Lung (tissue), 12 donors: ENCODE measurements around the gene STUM. TPM values are rescaled to one million over a fixed set of nuclear protein-coding genes. Genes with fewer than 3 reads are reported as not detected.
"Not testable (repeated sequence)": the region's sequence is repeated elsewhere in the genome, so short reads cannot be mapped to it uniquely, and the experiment has no call there.

ENCODE experiments used
- ATAC-seq: fragments of 200-7000 bp; cut with Tn5 transposase; one replicate; pipeline ENCODE4 v1.9.1; 2020; ENCODE audit warnings: moderate number of reproducible peaks; ENCODE audit not compliant: insufficient read depth, low FRiP score
- DNase-seq, 3 donors: peaks; one replicate each; pipeline ENCODE4 v3.0.0-alpha.2; 2013 to 2017
- H3K27ac ChIP-seq, 2 donors: one replicate each; pipeline ENCODE4 v1.5.1; 2013; ENCODE audit warnings: mild to moderate bottlenecking in 2 of 2, moderate library complexity in 2 of 2, control low read depth in 1 of 2, inconsistent platforms in 1 of 2, low read depth in 1 of 2, low read length in 1 of 2
- H3K27me3 ChIP-seq, 3 donors: one replicate each; pipeline ENCODE4 v1.5.1; 2013; ENCODE audit warnings: low read length in 2 of 3; ENCODE audit not compliant: control insufficient read depth in 3 of 3, insufficient read depth in 3 of 3
- H3K36me3 ChIP-seq, 4 donors: one replicate each; pipeline ENCODE4 v1.5.1; 2013; ENCODE audit warnings: low read length in 4 of 4, mild to moderate bottlenecking in 1 of 4, moderate library complexity in 1 of 4; ENCODE audit not compliant: control insufficient read depth in 4 of 4, insufficient read depth in 4 of 4
- H3K4me1 ChIP-seq, 5 donors: one replicate each; pipeline ENCODE4 v1.5.1; 2013; ENCODE audit warnings: low read length in 5 of 5, mild to moderate bottlenecking in 2 of 5, moderate library complexity in 1 of 5; ENCODE audit not compliant: control insufficient read depth in 5 of 5, insufficient read depth in 5 of 5
- H3K4me3 ChIP-seq: one replicate; pipeline ENCODE4 v1.5.1; 2013; ENCODE audit warnings: mild to moderate bottlenecking, control low read depth, moderate library complexity
- H3K9ac ChIP-seq, 2 donors: one replicate each; pipeline ENCODE4 v1.5.1; 2013; ENCODE audit warnings: low read length in 2 of 2, control low read depth in 1 of 2; ENCODE audit not compliant: insufficient read depth in 1 of 2
- H3K9me3 ChIP-seq, 4 donors: one replicate each; pipeline ENCODE4 v1.5.1; 2013; ENCODE audit warnings: low read length in 3 of 4, mild to moderate bottlenecking in 1 of 4, moderate library complexity in 1 of 4; ENCODE audit not compliant: control insufficient read depth in 4 of 4, insufficient read depth in 3 of 4
- WGBS, 2 donors: extraction: QIAGEN DNeasy Blood & Tissue Kit; methylation state at CpG; one replicate each; pipeline ENCODE4 v1.1.7; 2013; 5-methylcytosine and 5-hydroxymethylcytosine counted together
- polyA plus RNA-seq, 2 donors: library from polyadenylated mRNA; stranded (reverse); fragments of 200-250 nt; gene quantifications; one replicate each; pipeline ENCODE4 v1.2.1, GENCODE V29; 2013
- total RNA-seq, 2 donors: library from RNA; depleted of rRNA in 1 of 2; stranded (reverse); fragments of >200 nt in 1 of 2; gene quantifications; one replicate each; pipeline ENCODE4 v1.2.1, GENCODE V29; 2014 to 2021
- TF ChIP-seq, protein P1 (sequence below): IDR thresholded peaks from 2 replicates; pipeline ENCODE4 v1.5.1; 2012; ENCODE audit warnings: mild to moderate bottlenecking; ENCODE audit errors: control extremely low read depth, extremely low read depth
- donor health status: control.
- donor health status: control.
- donor health status: Bipolar disorder and iron deficiency.
- donor health status: healthy.
- donor health status: DM: yes; HTN: yes; CAD: no.

STUM gene
- total and polyA plus RNA-seq, 4 donors, result 0.09 to 0.58 (median 0.48) TPM

DNA sequence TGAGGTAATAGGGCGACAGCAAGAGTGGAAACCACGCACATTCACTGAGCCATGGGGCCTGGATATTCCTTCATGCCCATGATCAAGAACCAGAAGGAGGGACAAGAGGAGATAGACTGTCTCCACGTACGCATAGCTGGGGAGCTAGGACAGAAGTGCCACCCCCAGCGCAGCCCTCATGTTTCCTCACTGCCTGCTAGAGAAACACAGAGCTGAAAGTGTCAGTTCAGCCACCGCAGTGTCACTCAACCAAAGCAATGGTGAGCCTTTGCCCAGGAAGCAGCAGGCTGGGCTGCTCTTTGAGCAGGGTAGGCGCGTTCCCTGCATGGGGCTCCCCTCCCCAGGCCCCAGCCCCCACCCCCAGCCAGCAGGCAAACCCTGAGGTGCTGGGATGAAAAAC lies 68.5 kb downstream of the STUM start:
- no peak for ATAC-seq
- TF ChIP-seq, protein P1, sequence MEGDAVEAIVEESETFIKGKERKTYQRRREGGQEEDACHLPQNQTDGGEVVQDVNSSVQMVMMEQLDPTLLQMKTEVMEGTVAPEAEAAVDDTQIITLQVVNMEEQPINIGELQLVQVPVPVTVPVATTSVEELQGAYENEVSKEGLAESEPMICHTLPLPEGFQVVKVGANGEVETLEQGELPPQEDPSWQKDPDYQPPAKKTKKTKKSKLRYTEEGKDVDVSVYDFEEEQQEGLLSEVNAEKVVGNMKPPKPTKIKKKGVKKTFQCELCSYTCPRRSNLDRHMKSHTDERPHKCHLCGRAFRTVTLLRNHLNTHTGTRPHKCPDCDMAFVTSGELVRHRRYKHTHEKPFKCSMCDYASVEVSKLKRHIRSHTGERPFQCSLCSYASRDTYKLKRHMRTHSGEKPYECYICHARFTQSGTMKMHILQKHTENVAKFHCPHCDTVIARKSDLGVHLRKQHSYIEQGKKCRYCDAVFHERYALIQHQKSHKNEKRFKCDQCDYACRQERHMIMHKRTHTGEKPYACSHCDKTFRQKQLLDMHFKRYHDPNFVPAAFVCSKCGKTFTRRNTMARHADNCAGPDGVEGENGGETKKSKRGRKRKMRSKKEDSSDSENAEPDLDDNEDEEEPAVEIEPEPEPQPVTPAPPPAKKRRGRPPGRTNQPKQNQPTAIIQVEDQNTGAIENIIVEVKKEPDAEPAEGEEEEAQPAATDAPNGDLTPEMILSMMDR, result no peak

DNA sequence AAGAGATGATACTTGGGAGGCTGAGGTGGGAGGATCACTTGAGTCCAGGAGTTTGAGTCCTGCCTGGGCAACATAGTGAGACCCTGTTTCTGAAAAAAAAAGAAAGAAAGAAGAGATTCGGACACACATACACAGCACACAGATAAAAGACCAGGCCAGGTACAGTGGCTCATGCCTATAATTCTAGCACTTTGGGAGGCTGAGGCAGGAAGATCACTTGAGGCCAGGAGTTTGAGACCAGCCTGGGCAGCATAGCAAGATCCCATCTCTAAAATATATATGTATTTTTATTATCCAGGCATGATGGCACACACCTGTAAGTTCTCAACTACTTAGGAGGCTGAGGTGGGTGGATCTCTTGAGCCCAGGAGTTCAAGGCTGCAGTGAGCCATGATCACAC lies 69.2 kb downstream of the STUM start:
- H3K36me3 ChIP-seq, ATAC-seq, DNase-seq, H3K4me1 ChIP-seq, H3K27ac ChIP-seq, H3K27me3 ChIP-seq, H3K9me3 ChIP-seq, H3K4me3 ChIP-seq, H3K9ac ChIP-seq: not testable (repeated sequence)
- WGBS, 2 donors, result 90 to 94% methylated on average over 1 of the region's 1 CpG

More for the DNA sequence above, 68.5 kb downstream of the STUM start:
- no peaks in the 10 kb centered on the region for H3K27me3 ChIP-seq
- WGBS, 2 donors, result 87 to 97% methylated on average over 8 of the region's 8 CpGs
- H3K4me1 ChIP-seq, result no peaks in the 10 kb centered on the region
- no peaks in the 10 kb centered on the region for H3K36me3 ChIP-seq
- no peak overlapping the region for H3K9ac ChIP-seq
- no peak for DNase-seq
- H3K4me3 ChIP-seq, result no peak overlapping the region
- no peak overlapping the region for H3K27ac ChIP-seq
- H3K9me3 ChIP-seq, result no peaks in the 10 kb centered on the region

DNA sequence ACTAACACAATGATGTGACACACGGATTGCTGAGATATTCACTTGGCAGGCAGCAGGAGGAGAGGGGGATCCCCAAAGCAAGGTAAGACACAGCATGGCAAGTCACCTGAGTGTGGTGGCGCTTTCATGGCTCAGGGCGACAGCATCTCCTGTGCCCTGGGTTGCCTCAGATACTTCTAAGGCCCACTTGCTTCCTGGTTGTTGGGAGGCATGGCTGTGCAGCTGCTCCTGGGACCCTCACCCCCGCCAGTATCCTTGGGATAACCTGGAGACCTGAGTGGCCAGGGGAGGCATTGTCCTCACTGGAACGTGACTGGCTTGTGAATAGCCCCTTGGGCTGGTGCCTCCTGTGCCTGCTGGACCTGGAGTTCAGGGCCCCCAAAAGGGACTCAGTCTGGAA lies 69.8 kb downstream of the STUM start:
- no peaks in the 10 kb centered on the region for H3K36me3 ChIP-seq
- no peaks in the 10 kb centered on the region for H3K4me1 ChIP-seq
- WGBS, 2 donors, result 68 to 90% methylated on average over 5 of the region's 5 CpGs
- H3K4me3 ChIP-seq, result no peak overlapping the region
- TF ChIP-seq, protein P1, result no peak
- ATAC-seq (no peak), DNase-seq (no peak)
- no peak overlapping the region for H3K9ac ChIP-seq
- no peak overlapping the region for H3K27ac ChIP-seq
- no peaks in the 10 kb centered on the region for H3K27me3 ChIP-seq
- peaks cover 0 to 3% (median 1%) of the 10 kb centered on the region in 4 donors for H3K9me3 ChIP-seq

DNA sequence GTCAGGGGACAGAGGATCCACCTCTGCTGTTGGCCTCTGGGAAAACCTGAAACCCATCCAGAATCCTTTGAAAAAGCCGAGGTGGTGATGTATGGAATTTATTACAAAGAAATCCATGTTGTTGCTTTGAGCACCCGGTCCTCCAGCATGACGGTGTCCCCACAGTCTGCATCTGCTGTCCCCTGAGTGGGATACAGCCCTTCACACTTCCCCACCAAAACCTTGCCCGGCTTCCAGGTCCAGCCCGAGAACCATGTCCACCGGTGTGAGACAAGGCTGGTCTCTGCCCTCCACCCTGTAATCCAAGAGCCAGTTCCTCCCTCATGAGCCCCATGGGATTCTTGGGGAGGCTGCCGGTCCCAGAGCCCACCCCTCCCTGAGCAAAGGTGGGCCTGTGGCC lies 70.5 kb downstream of the STUM start:
- TF ChIP-seq, protein P1, result no peak
- no peak overlapping the region for H3K9ac ChIP-seq

More for the DNA sequence above, 70.5 kb downstream of the STUM start:
- peaks cover 0 to 3% (median 1%) of the 10 kb centered on the region in 4 donors for H3K9me3 ChIP-seq
- 95 to 98% methylated on average over 7 of the region's 7 CpGs for WGBS, 2 donors
- H3K4me3 ChIP-seq, result no peak overlapping the region
- no peak for ATAC-seq
- H3K4me1 ChIP-seq, result no peaks in the 10 kb centered on the region
- H3K27me3 ChIP-seq, result no peaks in the 10 kb centered on the region
- H3K36me3 ChIP-seq, result no peaks in the 10 kb centered on the region
- DNase-seq, result no peak
- H3K27ac ChIP-seq, result no peak overlapping the region
